ENCODE results near the gene BAZ1A.
A peak's percentile ranks its signal among the peaks of the same experiment; 100 is the strongest.

- TF ChIP-seq CTCF (IDR thresholded peaks at IDR 0.05 in 4 of 5, conservative IDR thresholded peaks at IDR 0.05 in 1 of 5) (peak; percentile 80 to 87 (median 86)), POLR2A (IDR thresholded peaks at IDR 0.05) (no peak)
These were observed 152.2 kb downstream of the BAZ1A start for GRCh38 chr14:34722723-34723545.
